Fibroblast of skin of back (primary cell): ENCODE results near the gene VMO1. TPM values are rescaled to one million over a fixed set of nuclear protein-coding genes. Genes with fewer than 3 reads are reported as not detected.
"Not testable (repeated sequence)": the region's sequence is repeated elsewhere in the genome, so short reads cannot be mapped to it uniquely, and the experiment has no call there.

Source experiments
- DNase-seq: peaks from one replicate; pipeline ENCODE4 v3.0.0-alpha.2; 2013
- polyA plus RNA-seq, 2 experiments: library from polyadenylated mRNA; unstranded; fragments of 120-200 nt; gene quantifications; one replicate each; pipeline ENCODE4 v1.2.1, GENCODE V29; 2013; ENCODE audit not compliant: insufficient read length in 2 of 2

Gene VMO1, protein sequence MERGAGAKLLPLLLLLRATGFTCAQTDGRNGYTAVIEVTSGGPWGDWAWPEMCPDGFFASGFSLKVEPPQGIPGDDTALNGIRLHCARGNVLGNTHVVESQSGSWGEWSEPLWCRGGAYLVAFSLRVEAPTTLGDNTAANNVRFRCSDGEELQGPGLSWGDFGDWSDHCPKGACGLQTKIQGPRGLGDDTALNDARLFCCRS
- not detected for polyA plus RNA-seq (2013, experiment 1 of 2; ENCODE audit: insufficient read length)
- not detected for polyA plus RNA-seq (2013, experiment 2 of 2; ENCODE audit: insufficient read length)

- DNase-seq, result no peak
Observed at GRCh38 chr17:4786106-4786511, at the start of gene VMO1. Gene VMO1 (minus strand): TSS chr17:4786364. CDS start chr17:4786352, 12 bp downstream.

DNA sequence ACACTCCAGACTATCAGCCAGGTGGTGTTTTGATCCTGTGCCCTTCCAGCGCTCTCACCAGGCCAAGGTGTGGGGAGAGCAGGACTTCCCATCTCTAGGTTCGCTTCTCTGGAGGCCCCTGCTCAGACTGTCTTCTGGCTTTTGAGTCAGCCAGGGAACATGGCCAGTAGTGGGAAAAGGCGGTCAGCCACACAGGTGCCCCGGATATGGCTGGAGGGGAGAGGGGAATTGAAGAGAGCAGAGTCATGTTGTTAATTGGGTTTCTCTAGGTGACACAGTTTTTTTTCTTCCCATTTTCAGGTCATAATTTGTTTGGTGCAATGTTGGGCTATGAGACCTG, 48.5 kb upstream of the VMO1 start:
- no peak for DNase-seq

- peak; percentile 69 for DNase-seq
Observed at GRCh38 chr17:4833941-4834680, 47.9 kb upstream of the VMO1 start.

DNA sequence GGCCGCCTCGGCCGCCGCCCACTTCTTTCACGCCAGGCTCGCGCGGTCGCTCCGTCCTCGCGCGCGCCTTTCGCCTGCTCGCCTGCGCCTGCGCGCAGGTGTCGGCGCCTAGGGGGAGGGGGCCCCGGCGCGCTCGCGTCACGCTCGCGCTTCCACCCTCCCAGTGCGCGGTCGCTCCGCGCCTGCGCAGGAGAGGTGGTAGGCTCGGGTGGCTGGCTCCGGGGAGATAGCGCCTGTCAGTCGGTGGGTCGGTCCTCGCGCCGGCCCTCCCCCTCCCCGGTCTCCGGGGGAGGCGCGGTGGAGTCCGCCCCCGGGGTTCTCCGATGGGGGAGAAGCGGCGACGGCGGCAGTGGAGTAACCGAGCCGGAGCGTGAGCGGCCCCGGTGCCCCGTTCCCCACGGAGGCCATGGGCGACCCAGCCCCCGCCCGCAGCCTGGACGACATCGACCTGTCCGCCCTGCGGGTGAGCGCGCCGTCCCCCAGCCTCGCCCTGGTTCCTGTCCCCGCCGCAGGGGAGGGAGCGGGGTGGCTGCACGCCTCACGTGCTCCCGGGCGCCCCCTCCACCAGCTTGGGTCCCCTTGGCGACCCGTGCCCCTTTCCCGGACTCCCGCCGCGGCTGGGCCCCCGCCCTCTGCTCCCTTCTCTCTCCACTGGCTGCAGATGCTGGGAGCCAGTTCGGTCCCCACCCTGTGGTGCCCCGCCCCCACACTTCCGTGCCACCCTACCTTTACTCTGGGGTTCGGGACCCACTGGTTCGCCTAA, 47.2 kb upstream of the VMO1 start, which contains the start of gene MINK1:
MINK1 (plus strand) TSS at position 163 of the 763 bp plus-strand sequence; CDS start at position 407, 244 bp downstream.
- peak; percentile 92 for DNase-seq

DNA sequence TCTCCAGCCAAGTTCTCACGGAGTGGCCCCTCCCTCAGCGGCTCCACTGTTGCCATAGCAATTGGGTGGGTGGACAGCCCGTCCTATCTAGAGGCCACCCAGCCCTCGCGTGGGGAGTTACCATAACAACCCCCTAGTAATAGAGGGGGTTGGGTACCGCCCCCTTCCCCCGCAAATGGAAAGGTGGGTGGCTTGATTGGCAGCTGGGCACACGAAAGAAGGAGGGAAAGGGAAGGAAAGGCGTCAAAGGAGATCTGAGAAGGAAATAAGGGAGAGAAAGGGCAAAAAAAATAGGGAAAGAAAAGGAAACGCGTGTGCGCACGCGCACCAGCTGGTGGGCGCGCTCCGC, 46.6 kb upstream of the VMO1 start:
- DNase-seq, result not testable (repeated sequence)

DNA sequence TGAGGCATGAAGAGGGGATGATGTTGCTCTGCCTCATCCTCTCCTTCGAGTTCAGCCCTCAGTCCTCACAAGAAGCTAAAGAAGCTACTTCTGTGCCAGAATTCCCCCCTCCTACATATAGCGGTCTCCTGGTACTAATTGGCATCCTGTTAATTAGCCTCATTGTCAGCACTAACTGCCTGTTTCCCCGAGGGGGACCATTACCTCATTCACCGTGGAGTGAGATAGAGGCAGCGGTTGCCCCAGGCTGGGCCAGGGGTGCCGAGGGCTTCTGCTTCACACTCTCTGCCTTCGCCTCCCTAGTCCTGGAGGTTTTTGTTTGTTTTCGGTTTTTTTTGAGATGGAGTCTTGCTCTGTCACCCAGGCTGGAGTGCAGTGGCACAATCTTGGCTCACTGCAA, 41.2 kb upstream of the VMO1 start:
- no peak for DNase-seq

DNA sequence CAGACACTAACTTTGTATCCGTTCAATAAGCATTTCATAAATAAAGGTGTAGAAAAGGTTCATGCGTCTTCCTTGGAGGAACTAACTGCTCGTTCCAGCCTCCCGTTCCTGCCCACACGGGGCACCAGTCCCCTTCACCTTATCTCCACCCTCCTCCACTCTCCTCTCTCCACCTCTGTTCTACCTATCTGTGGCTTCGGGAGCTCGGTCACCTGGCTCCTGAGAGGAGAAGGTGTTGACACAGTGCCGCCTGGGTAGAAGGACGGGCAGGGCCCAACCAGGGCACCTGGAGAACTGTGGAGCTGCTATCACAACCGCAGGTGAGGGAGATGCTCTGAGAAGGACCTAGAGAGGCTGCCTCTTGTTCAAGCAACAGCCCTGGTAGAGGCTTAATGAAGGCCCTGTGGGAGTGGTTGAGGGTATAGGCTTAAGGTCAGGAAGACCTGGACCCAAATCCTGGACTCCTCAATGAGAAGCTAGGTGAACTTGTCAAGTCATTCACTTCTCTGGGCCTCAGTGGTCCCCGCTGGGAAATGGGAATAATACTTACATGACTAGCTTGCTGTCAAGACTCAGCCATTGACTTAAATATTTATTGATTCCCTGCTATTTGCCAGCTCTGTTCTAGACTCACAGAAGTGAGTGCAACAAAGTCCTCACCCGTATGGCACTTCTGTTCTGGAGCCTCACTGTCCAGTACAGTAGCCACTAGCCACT, 37.4 kb upstream of the VMO1 start:
- no peak for DNase-seq

- DNase-seq, result no peak
Observed at GRCh38 chr17:4822835-4823234, 36.7 kb upstream of the VMO1 start.

DNA sequence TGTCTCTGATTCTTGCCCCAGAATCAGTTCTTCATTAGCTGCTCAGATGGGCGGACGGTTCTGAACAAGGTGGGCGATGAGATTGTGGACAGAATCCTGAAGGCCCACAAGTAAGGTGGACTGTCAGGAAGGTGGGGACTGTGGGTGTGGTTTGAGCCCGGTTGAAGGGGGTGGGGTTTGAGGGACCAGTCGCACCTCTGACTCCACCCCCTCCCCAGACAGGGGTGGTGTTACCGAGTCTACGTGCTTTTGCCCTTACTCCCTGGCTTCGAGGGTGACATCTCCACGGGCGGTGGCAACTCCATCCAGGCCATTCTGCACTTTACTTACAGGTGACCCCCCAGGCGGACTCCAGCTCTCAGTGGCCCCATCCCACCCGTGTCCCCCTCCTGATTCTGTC, 32.1 kb upstream of the VMO1 start:
- no peak for DNase-seq

GRCh38 chr17:4816826-4817225, 30.7 kb upstream of the VMO1 start:
- no peak for DNase-seq

DNA sequence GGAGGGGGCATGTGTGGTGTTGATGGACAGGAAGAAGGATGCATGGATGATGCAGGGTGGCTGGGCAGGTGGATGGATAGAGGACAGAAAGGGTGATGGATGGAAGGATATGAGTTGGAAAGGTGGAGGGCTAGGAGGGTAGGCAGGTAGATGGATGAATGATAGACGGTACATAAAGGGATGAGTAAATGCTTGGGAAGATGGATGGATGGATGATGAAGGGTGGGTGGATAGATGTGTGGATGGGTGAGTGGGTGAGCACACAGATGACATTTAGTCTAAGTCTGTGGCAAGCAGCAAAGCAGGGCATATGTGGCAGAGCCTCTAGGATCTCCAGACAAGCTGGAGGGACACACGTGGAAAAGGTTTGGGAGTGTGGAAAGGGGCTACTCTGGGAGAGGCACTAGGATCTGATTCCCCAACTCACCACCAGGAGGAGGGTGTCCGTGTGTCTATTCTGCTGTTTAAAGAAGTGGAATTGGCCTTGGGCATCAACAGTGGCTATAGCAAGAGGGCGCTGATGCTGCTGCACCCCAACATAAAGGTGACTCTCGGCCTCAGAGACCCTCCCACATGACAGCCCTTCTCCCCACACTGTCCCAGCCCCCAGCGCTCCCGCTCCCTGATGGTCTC, 29.0 kb upstream of the VMO1 start:
- DNase-seq, result no peak

DNA sequence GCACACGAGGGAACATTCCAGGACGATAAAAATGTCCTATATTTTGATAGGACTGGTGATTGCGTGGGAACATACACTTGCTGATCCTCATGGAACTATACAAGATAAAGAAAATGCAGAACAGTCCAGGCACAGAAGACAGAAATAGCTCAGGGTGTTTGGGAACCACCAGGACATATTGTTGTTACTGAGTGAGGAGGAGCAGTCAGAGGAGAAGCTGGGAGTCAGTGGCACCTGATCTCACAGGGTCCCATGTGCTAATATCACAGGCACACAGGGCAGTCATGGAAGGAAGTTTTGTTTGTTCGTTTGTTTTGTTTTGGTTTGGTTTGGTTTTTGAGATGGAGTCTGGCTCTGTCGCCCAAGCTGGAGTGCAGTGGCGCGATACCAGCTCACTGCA, 26.5 kb upstream of the VMO1 start:
- no peak for DNase-seq

GRCh38 chr17:4811471-4811870, 25.3 kb upstream of the VMO1 start:
- DNase-seq, result no peak

- no peak for DNase-seq
Observed at GRCh38 chr17:4810696-4811290, 24.6 kb upstream of the VMO1 start.

GRCh38 chr17:4808378-4808767, 22.2 kb upstream of the VMO1 start:
- DNase-seq, result no peak

DNA sequence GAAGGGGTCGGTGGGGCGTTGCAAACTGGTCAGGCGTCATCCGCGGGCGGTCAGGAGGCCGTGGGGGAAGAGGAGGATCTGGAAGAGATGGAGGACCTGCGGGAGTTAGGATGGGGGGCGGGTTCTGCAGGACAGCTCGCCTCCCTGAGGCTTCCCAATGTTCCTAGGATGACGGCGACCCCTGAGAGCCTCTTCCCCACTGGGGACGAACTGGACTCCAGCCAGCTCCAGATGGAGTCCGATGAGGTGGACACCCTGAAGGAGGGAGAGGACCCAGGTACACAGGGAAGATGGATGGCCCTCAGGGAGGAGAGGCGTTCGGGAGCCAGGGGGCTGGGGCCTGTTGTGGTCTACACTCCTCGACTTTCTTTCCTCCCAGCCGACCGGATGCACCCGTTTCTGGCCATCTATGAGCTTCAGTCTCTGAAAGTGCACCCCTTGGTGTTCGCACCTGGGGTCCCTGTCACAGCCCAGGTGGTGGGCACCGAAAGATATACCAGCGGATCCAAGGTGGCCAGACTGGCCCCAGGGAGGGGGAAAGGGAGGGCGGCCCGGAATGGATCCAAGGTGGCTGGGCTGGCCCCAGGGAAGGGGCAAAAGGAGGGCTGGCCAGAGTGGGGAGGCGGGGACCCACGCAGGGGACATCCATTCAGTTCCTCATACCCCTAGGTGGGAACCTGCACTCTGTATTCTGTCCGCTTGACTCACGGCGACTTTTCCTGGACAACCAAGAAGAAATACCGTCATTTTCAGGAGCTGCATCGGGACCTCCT, 21.6 kb upstream of the VMO1 start:
- DNase-seq, result no peak

DNA sequence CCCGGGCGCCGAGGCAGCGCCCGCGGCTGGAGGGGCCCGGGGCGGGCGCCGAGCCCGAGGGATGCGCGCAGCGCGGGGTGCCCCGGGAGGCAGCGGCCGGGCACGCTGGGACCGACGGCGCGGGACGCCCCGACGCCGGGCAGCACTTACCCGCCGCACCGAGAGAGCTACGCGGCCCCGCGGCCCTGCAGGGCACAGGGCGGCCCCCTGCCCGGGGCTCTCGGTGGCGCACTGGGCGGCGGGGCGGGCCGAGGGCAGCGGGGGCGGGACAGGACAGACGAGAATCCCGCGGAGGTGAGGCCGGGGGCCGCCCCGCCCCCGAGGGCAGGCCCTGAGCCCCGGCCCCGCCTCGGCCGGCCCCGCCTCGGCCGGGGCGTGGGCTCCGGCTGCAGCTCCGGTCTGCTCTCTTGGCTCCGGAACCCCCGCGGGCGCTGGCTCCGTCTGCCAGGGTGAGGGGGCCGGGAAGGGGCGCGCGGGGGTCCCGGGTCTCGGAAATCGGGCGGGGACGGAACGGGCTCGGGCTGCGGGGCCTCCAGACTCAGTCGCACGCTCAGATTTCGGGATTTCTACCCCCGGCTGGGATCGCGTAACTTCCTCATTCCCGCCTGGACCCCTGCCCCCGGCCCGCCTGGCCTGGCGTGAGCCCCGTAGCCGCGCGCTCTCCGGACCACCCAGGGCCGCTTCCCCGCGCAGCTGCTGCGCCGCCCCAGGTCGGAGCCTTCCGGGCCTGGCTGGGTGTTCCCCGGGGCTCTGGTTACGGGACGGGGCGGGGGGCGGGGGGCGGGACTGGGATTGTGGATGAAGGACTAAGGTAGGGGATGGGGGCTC, 20.8 kb upstream of the VMO1 start, which contains the start of gene PLD2:
PLD2 (plus strand) TSS at position 376 of the 828 bp plus-strand sequence. CDS start 621 bp downstream, outside the sequence.
- DNase-seq, result peak; percentile 86

- DNase-seq, result no peak
Observed at GRCh38 chr17:4806456-4806776, 20.3 kb upstream of the VMO1 start.

DNA sequence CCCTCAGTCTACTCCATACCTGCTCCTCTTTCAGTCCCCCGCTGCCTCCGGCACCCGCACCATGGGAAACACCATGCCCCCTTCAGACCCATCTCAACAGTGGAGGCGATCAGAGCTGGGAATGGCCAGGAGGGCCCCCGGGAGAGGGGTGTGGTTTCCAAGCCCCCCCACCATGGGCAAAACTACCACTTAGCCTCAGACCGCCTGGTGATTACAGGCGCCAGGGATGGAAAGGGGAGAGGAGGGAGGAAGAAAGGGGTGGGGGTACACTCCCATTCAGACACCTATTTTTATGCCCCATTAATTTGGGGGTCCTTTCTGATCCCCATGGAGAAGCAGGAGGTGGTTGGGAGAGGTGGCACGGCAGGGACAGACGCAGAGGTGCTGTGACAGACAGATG, 16.1 kb upstream of the VMO1 start, which contains the start of gene C17orf114:
C17orf114 (minus strand) TSS at position 101 of the 400 bp plus-strand sequence.
- no peak for DNase-seq
